Stimulated activated CD8-positive, alpha-beta memory T cell treated with anti-CD3 and anti-CD28 coated beads, Interleukin-12 subunit alpha, Interleukin-12 subunit beta, amount 100 ng/mL, for 1 hour (primary cell): ENCODE data around the gene PRAF2.

Experiments
- DNase-seq: peaks from one replicate; pipeline ENCODE4 v3.0.0-alpha.2; 2020; ENCODE audit warnings: low read depth

Gene PRAF2, protein sequence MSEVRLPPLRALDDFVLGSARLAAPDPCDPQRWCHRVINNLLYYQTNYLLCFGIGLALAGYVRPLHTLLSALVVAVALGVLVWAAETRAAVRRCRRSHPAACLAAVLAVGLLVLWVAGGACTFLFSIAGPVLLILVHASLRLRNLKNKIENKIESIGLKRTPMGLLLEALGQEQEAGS

DNA sequence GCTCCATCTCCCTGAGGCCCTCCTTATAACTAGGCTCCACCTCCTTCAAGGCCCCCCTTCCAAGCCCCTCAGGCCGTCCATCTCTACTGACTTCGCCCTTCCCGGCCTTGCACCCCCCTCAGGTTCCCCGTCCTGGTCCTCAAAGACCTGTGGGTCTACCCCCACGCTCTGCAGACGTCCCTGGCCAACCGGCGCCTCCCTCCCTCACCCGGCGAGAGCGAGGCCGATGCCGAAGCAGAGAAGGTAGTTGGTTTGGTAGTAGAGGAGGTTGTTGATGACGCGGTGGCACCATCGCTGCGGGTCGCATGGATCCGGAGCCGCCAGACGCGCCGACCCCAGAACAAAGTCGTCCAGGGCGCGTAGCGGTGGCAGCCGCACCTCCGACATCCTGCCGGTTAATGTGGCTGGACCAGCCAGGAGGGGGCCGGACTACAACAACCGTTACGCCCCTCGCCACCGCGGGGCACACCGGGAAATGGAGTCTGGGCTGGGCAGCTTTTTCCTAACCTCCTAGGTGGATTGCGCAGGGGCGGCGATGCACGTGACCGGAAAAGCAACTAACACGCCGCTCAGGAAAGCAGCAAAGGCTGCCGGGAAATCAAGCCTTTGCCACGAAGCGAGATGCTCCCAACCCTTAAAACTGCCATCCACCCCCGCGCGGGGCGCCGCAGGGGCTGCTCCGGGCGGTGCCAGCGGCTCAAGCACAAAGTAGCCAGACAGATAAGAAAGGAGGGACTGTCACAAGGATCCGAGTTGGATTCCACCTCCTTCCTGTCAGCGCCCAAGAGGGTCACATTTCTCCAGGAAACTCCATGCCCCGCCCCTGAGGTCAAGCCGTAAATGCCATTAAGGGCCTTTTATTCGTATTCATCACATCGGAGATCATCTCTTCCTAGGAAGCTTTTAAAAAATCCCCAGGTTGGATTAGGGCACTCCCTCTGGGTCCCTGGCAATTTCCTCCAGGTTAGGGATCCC is at the start of gene PRAF2:
Gene PRAF2, minus strand, starts transcription at position 402 of the 975 bp plus-strand sequence. Its CDS starts 15 bp downstream, at position 387.
- DNase-seq = peak; percentile 81

DNA sequence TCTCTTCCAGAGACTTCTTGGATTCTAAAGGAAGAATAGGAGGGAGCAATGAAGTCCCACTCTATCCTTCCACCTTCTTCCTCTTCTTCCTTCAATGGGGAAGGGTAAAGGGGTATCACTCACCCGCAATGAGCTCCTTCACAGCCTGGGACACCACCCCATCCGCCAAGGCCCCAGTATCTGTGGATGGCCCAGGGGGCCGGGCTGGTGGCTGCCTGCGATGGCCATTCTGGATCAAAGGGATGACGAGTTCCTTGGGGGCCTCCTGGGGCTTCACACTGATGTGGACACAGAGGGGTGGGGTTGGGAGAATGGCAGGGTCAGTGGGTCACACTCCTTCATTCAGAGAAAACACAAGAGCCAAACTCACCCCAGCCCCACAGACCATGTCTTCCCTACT is 48.7 kb upstream of the PRAF2 start:
- DNase-seq = no peak

DNA sequence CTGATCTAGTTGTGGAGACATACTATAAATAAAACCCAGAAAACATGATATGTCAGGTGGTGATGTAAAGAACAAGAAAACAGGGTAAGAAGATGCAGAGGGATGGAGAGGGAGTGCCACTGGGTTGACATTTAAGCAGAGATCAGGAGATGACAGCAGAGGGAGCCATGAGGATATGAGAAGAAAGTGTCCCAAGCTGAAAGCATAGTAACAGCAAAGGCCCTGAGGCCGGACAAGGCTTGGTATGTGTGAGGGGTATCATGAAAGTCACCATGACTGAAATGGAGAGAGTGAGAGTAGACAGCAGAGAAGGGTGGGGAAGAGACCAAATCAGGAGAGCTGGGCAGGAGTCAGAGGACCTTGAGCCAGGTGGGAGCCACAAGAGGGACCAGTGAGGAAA is 46.3 kb upstream of the PRAF2 start:
- no peak for DNase-seq

DNA sequence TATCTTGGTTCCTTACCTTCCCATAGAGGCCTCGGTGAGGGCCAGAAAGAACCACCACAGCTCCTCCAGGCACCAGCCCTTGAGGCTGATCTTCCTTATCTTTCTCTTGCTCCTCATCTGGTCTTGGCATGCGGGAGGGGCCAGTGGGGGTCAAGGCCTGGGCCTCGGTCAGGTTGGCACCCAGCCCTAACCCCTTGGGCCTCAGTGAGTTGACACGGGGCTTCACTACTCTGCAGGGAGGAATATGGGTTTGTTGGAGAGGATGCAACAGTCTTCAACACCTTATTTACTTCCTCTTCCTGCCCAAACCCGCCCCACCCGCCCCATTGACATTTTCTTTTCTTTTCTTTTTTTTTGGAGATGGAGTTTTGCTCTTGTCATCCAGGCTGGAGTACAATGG is 43.8 kb upstream of the PRAF2 start:
- no peak for DNase-seq

DNA sequence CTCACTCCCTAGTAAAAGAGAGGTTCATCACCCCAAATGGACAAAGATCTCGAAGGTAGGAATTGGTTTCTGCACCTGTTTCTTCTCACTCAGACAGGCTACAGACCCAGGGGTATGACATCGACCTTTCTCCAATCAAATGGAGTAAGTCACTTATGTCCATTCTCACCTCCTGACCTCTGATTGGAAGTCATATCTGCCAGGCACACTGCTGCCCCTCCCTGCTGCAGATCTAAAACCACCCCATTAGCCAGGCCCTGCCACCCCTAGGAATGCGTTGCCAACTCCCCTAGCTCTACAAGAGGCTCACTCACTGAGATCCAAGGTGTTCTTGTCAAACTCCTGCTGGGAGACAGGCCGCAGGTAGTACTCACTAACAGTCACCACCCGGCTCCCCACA is 42.9 kb upstream of the PRAF2 start:
- DNase-seq = no peak

DNA sequence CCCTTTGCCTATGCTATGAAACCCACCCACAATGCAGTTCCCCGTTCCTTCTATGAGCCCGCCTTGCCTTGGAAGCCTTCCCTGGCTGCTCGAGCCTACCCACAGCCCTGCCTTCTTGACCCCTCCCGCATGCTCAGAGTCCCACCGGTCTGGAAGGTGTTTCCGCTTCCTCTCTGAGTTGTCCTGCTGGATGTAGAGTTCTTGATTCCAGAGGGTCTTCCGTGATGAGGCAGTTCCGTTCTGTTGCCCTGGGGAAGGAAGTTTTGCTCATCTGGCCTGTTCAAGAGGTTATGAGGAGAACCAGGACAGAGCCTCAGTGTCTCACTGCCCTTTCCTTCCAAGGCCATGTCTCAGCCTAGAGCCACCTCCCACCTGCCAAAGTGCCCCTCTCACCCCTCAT is 42.3 kb upstream of the PRAF2 start:
- DNase-seq = no peak

DNA sequence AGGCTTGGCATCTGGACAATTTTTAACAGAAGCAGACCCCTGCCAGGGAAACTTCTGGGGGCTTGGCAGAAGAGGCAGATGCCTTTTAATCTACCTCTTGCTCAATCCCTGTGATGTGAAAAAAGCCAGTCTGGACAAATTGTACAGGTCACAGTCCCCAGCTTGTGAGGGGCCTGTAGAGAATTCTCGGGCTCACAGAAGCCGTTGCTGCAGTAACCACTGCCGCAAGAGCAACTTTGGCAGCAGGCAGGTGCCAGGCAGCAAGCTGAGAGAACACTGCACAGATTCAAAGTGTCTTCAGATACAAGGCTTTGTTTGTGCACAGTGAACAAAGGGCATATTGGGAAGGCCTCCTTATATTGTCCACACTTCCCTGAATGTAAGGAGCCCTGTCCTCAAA is 38.0 kb upstream of the PRAF2 start:
- DNase-seq = no peak

DNA sequence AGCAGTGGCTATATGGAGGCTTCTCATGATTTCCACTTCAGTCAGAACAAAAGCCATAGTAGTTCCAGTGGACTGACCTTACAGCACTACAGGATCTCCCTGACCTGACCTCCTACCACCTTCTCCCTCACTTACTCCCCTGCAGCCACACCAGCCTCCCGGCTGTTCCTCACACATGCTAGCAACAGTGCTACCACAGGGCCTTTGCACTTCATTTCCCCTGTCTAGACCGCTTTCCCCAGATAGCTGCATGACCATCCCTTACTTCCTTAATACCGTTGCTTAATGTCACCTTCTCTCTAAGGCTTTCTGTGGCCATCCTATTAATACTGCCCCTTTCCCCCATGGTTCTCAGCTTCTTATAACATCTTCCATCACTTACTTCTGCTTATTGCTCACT is 36.6 kb upstream of the PRAF2 start:
- no peak for DNase-seq

DNA sequence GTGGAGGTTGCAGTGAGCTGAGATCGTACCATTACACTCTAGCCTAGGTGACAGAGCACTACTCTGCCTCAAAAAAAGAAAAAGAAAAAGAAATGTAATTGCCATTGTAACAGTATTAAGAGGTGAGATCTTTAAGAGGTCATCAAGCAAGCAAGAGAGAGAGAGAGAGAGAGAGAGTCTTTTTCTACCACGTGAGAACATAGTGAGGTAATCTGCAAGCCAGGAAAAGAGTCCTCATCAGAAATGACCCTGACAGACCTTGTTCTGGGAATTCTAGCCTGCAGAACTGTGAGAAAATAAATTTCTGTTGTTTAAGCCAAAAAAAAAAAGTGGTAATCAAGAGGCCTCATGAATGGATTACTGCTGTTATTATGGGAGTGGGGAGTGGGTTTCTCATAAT is 34.8 kb upstream of the PRAF2 start:
- no peak for DNase-seq

DNA sequence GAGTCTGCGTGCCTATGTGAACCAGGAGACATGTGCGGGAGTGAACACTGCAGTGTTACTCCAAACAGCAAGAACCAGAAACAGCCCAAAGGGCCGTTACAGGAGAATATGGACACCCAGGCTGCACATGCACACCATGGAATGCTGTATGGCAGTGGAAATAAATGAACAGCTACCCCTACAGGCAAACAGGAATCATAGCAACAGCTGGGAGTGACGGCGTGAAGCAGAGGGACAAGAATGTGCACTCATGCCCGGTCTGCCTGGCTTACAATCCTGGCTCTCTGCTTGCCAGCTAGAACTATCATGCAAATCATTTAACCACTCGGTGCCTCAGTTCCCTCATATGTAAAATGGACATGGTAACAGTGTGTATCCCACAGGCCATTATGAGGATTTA is 33.1 kb upstream of the PRAF2 start:
- no peak for DNase-seq

DNA sequence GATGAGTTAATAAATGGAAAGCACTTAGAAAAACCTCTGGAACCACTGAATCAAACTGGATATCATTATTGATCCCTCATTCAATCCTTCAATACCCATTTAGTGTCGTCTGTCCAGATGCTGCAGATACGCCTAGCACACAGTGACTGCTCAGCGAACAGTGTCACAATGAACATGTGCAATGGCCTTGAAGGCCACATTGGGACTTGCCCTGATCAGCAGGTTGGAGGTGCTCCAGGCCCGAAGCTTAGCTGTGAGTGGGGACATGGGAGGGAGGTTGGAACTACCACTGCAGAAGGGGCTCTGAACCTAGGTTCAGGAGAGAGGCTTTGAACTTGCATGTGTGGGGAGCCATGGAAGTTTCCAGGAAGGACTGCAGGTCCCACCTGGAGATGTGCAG is 32.5 kb upstream of the PRAF2 start:
- no peak for DNase-seq

DNA sequence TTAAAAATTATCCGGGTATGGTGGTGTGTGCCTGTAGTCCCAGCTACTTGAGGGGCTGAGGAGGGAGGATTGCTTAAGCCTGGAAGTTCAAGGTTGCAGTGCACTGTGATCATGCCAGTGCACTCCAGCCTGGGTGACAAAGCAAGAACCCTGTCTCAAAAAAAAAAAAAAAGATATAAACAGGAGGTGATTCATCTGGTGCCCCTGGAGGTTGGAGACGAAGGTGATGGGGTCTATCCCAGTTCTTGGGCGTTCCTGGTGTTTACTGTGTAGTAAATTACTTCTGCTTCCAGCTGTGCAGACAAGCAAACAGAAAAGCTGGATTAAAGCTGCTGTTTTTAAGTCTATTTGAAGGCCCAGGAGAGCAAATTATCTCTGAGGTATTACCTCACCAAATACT is 29.8 kb upstream of the PRAF2 start:
- DNase-seq = no peak

DNA sequence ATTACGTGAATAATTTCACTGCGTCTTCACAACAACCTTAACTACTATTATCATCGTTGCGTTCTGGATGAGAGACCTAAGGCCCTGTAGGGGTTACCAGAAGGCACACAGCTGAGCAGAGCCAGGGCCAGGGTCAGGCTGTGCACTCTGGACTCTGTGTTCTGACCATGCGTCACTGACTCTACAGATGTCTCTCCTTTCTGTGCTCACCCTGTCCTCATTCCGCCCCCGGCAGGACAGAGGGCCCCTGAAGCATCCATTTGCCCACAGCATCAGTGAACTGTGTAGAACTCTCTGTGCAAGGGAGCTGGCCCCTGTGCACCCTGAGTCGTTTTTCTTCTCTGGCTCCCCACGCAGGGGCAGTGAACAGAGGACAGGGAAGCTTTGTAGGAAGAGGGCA is 28.4 kb upstream of the PRAF2 start:
- no peak for DNase-seq

DNA sequence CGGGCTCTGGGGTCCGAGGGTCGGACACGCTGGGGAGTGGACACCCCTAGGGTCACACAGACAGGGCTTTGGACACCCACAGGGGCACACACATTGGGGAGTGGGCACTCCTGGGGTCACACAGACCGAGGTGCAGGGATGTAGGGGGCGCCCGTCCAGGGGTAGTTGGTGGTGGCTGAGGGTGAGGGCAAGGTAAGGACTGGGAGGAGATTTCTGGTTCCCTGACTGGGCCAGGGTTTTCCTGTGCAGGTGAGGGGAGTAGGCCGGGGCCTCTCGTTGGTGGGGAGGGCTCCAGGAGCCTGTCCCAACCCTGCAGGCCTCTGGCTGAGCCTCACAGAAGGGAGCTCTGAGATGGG is 27.8 kb upstream of the PRAF2 start:
- no peak for DNase-seq

DNA sequence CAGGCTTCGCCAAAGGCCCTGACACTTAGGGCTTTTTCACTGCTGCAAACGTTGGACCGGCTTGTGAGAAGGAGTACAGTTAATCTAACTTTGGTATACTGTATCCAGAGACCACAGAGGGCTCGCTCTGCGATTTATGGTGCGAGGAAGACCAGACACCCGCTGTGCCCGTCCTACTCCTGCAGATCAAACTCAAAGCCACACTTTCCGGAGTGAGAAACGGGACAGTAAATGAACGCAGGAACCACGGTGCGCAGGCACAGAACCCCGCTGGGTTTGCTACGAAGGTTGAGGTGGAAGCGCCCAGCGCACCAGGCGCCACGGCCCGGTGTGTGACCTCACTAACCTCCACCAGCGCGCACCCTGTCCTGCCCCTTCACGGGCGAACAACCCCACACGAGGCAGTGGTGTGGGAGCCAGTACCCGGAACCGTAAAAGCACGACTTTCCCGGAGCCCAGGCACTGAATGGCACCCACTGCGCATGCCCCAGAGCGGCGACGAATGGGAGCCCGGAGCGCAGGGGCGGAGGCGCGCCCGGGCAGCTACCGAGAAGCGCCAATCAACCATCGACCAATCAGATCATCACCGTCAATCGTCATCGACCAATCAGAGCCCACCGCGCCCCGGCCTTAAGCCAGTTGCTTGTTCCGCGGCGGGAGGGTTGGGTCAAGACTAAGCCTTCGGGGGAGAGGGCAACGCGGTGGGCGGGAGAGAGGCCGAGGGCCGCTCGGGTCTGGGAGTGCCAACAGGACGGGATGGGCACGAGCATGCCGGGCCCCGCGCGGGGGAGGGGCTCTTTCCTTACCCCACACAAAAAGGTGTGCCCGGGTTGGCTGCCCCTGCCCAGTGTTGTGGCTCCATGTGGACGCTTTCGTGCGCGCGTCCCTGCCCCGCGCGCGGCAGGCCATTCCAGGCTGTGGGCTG is 27.2 kb upstream of the PRAF2 start:
- DNase-seq = peak; percentile 74

DNA sequence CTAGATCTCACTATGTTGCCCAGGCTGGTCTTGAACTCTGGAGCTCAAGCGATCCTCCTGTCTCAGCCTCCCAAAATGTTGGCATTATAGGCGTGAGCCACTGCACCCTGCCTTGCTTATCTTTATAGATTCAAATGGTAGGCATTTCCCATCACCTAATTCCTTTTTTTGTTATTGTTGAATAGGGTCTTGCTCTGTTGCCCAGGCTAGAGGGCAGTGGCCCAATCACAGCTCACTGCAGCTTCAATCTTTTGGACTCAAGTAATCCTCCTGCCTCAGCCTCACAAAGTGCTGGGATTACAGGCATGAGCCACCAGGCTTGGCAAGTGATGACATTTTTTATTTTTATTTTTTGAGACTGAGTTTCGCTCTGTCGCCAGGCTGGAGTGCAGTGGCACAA is 22.6 kb upstream of the PRAF2 start:
- no peak for DNase-seq

DNA sequence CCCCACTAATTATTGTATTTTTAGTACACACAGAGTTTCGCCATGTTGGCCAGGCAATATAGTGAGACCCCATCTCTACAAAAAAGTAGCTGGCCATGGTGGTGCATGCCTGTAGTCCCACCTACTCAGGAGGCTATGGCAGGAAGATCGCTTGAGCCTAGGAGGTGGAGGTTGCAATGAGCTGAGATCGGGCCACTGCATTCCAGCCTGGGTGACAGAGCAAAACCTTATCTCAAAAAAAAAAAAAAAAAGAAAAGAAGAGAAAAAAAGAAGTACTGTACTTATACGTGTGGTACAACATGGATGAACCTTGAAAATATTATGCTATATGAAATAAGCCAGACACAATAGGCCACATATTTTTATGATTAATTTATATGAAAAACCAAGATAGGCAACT is 15.8 kb upstream of the PRAF2 start:
- no peak for DNase-seq

DNA sequence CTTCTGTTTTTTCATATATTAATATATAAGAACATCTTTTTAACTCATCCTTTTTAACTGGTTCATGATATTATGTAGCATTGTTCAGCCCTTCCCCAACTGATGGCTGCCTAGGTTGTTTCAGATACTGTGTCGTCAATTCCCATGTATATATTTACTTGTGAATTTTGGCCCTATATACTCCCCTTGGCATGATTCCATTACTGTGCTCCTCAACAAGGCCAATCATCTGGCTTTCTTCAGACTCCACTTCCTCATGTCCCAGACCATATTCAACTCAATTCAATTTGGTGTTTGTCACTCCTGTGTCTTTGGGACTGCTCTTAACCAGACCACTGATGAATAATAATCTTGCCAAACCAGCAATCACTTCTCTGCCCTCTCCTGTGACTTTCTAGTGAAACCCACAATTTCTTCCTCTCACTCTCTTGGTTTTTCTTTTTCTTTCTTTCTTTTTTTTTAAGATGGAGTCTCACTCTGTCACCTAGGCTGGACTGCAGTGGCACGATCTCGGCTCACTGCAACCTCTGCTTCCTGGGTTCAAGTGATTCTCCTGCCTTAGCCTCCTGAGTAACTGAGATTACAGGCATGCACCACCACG is 8.6 kb upstream of the PRAF2 start:
- DNase-seq = no peak

DNA sequence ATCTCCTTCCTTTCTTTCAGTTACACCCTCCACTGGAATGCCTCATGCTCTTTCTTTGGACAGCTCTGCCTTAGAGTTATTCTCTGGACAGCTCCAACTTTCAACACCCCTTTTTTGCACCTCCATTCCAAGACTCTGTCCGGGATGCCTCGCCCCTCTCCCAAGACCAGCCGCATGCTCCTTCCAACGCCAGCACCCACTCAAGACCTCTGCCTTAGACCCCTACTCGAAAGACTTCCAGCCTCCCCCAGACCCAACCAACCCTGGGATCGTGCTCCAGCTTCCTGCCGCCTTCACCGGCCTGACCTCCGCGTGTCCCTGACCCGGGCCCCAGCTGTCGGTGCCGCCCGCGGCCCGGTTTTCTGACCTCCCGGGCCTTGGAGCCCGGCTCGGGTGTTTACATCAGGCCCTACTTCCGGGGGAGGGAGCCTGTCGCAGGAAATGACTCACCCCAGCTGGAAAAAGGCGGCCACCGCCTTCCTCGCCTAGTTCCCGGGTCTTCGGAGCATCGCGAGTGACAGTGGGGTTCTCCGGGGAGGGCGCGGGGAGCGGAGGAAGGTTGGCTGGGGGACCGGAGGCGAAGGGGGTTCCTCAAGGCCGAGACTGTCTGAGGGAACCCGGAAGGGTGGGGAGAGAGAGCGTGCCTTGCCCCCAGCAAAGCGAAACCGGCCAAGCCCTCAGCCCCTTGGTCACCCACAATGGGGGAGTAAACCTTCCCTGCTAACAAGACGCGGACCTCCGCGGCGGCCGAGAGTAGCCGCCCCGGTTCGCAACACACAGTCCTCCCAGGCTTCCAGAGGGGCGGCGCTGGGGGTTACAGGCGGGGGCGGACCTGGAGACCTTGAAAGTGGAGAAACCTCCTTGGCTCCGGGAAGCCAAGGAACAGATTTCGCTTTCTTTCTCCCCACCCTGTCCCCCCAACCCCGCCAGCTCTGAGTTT is 6.0 kb upstream of the PRAF2 start, which contains the start of gene WDR45:
Gene WDR45, minus strand, starts transcription at position 399 of the 940 bp plus-strand sequence. CDS start 1,792 bp downstream, outside the sequence.
- DNase-seq = peak; percentile 55

DNA sequence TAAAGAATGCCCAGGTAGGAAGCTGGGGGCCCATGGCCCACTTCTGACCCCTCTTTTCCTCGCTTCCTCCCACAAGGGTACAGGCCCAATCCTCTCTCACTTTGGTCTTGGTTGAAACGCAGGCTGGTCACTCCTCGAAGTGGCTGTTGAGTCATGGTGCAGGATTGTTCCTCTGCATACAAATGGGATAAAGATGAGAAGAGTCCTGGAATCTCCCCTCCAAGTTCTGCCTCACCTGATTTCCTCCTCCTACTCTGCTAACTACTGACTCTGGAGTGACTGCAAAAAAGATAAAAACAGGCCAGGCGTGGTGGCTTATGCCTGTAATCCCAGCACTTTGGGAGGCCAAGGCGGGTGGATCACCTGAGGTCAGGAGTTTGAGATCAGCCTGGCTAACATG is 4.1 kb upstream of the PRAF2 start:
- no peak for DNase-seq

DNA sequence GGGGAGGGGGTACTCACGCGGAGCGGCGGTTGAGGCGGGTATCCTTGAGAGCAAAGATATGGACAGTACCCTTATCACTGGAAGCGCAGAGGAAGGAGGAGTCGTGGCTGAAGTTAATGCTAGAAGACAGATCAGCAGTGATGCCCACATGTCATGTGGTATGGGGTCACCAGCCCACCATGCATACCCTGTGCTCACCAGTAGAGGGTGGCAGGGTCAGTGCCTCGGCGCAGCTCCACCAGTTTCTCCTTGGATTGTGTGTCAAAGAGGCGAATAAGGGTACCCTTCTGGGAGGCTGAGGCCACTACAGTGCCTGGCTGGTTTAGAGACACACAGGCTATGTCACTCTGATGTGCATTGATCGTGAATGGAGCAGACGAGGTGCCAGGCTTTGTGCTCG is 1.5 kb upstream of the PRAF2 start:
- no peak for DNase-seq
